Neural cell (in vitro differentiated cells): ENCODE measurements around the gene KRT86.
"Not testable (repeated sequence)": the region's sequence is repeated elsewhere in the genome, so short reads cannot be mapped to it uniquely, and the experiment has no call there.

Source experiments
- EP300 ChIP-seq: fragments of 450-650 bp; conservative IDR thresholded peaks from 2 replicates; pipeline ENCODE4 v1.6.1; 2014; ENCODE audit warnings: antibody characterized with exemption, mild to moderate bottlenecking, moderate library complexity; ENCODE audit not compliant: poor library complexity, severe bottlenecking
- EZH2 ChIP-seq: fragments of 200-600, 300-800 bp; shearing (Covaris generic), sonication (generic); IDR thresholded peaks from 2 replicates; pipeline ENCODE4 v1.6.1; 2014; ENCODE audit warnings: antibody characterized with exemption, low read length, borderline replicate concordance, mild to moderate bottlenecking; ENCODE audit not compliant: insufficient read depth, poor library complexity, severe bottlenecking
- MXI1 ChIP-seq: fragments of 450-650 bp; conservative IDR thresholded peaks from 2 replicates; pipeline ENCODE4 v1.6.1; 2014; ENCODE audit warnings: antibody characterized with exemption, mild to moderate bottlenecking; ENCODE audit not compliant: poor library complexity, severe bottlenecking
- POLR2AphosphoS5 ChIP-seq: IDR thresholded peaks from 2 replicates; pipeline ENCODE4 v1.6.1; 2012
- RAD21 ChIP-seq: fragments of 450-650 bp; conservative IDR thresholded peaks from 2 replicates; pipeline ENCODE4 v1.6.1; 2014; ENCODE audit warnings: antibody characterized with exemption, mild to moderate bottlenecking, moderate library complexity
- TF ChIP-seq, protein P1 (sequence below): IDR thresholded peaks from 2 replicates; pipeline ENCODE4 v1.6.1; 2012; ENCODE audit warnings: borderline replicate concordance
- TF ChIP-seq, protein P2 (sequence below): fragments of 450-650 bp; IDR thresholded peaks from 2 replicates; pipeline ENCODE4 v1.5.1; 2014; ENCODE audit warnings: antibody characterized with exemption, mild to moderate bottlenecking, moderate library complexity; ENCODE audit not compliant: poor library complexity, severe bottlenecking

DNA sequence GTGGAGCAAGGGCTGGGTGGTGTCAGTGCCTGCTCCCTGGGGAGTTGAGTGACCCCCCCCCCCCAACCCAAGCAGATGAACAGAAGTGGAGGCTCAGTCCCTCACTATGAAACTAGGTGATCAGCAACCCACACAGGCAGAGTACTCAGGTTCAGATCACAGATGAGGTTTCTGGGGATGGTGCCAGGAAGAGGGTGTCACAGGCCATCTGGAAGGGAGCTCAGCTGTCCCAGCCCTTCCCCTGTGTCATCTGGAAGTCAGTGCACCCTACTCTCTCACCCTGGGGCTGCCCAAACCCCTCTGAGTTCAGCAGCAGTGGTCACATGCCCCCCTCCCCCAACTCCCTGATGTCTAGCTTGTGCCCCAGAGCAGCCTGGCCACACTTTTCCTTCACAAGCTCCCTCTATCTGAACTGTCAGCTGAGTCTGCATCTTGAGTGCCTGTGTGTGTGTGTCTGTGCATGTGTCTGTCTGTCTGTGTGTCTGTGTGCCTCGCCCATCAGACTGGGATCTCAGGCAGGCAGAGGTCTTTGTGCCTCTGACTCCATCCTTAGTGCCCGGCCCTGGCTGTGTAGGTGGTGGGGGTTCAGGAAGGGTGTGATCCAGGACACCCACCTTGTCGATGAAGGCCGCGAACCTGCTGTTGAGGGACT is 16.2 kb downstream of the KRT86 start:
- not testable (repeated sequence) for TF ChIP-seq RAD21, POLR2AphosphoS5, MXI1, EP300, EZH2
- TF ChIP-seq, protein P1, sequence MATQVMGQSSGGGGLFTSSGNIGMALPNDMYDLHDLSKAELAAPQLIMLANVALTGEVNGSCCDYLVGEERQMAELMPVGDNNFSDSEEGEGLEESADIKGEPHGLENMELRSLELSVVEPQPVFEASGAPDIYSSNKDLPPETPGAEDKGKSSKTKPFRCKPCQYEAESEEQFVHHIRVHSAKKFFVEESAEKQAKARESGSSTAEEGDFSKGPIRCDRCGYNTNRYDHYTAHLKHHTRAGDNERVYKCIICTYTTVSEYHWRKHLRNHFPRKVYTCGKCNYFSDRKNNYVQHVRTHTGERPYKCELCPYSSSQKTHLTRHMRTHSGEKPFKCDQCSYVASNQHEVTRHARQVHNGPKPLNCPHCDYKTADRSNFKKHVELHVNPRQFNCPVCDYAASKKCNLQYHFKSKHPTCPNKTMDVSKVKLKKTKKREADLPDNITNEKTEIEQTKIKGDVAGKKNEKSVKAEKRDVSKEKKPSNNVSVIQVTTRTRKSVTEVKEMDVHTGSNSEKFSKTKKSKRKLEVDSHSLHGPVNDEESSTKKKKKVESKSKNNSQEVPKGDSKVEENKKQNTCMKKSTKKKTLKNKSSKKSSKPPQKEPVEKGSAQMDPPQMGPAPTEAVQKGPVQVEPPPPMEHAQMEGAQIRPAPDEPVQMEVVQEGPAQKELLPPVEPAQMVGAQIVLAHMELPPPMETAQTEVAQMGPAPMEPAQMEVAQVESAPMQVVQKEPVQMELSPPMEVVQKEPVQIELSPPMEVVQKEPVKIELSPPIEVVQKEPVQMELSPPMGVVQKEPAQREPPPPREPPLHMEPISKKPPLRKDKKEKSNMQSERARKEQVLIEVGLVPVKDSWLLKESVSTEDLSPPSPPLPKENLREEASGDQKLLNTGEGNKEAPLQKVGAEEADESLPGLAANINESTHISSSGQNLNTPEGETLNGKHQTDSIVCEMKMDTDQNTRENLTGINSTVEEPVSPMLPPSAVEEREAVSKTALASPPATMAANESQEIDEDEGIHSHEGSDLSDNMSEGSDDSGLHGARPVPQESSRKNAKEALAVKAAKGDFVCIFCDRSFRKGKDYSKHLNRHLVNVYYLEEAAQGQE, result not testable (repeated sequence)
- TF ChIP-seq, protein P2, sequence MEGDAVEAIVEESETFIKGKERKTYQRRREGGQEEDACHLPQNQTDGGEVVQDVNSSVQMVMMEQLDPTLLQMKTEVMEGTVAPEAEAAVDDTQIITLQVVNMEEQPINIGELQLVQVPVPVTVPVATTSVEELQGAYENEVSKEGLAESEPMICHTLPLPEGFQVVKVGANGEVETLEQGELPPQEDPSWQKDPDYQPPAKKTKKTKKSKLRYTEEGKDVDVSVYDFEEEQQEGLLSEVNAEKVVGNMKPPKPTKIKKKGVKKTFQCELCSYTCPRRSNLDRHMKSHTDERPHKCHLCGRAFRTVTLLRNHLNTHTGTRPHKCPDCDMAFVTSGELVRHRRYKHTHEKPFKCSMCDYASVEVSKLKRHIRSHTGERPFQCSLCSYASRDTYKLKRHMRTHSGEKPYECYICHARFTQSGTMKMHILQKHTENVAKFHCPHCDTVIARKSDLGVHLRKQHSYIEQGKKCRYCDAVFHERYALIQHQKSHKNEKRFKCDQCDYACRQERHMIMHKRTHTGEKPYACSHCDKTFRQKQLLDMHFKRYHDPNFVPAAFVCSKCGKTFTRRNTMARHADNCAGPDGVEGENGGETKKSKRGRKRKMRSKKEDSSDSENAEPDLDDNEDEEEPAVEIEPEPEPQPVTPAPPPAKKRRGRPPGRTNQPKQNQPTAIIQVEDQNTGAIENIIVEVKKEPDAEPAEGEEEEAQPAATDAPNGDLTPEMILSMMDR, result not testable (repeated sequence)
